IPS-11a (cell line): ENCODE data around the gene NANS.
A peak's percentile ranks its signal among the peaks of the same experiment; 100 is the strongest.
"Not testable (repeated sequence)": the region's sequence is repeated elsewhere in the genome, so short reads cannot be mapped to it uniquely, and the experiment has no call there.

Source experiments
- H3K4me3 ChIP-seq: one replicate; pipeline ENCODE4 v1.5.1; 2013; ENCODE audit warnings: low read depth, low read length, control low read depth

Gene NANS

DNA sequence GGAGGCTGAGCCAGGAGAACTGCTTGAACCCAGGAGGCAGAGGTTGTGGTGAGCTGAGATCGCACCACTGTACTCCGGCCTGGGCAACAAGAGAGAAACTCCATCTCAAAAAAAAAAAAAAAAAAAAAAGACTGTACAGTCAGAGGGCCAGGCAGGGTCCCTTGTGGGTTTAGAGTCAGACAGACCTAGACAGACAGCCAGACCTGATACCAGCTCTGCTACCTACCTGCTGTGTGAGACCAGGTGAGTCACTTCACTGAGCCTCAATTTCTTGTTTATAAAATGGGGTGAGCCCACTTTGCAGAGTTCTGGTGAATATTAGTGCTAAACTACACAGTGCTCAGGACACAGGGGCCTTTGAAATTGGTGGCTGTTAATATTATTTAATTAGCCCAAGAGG, 42.8 kb downstream of the NANS start:
- no peak overlapping the region for H3K4me3 ChIP-seq

DNA sequence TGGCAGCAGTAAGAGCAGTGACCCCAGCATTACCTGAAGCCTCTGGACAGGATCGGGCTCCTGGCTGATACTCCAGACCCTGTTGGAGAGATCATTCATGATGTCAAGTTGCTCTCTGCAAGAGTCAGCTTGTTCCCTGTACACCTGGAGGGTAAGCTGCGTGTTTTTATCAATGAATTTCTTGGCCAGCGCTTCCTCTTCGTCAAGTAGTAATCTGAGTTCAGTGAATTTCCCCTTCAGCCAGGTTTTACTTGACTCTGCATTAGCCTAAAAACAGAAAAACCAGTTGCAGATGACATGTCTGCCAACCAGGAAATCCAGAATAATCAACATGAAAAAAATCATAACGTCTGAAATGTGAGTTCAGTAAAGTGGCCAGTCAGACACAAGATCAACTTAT, 43.4 kb downstream of the NANS start:
- H3K4me3 ChIP-seq, result no peak overlapping the region

DNA sequence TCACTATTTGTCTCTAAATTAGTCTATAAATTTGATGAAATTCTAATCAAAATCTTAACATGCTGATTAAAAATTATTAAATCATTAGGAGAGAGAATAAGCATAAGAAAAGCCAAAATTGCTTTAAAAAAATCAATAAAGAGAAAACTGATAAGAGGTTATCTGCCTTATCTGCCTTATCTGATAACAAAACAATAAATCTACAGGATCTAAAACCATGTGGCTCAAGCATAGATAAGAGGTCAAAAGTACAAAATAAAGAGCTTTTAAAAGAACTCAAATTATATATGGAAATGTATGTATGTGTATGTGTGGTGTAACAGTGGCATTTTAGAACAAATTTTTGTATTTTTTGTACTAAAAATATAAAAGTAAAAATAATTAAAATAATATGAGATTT, 43.9 kb downstream of the NANS start:
- H3K4me3 ChIP-seq, result no peak overlapping the region

DNA sequence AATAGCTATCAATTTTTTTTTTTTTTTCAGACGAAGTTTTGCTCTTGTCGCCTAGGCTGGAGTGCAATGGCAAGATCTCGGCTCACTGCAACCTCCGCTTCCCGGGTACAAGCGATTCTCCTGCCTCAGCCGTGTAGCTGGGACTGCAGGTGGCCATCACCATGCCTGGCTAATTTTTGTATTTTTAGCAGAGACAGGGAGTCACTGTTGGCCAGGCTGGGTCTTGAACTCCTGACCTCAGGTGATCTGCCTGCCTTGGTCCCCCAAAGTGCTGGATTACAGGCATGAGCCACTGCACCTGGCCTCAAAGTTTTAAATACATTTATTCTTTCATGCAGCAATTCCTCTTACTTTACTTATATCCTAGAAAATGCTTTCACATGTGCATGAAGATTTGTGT, 44.9 kb downstream of the NANS start:
- H3K4me3 ChIP-seq, result no peak overlapping the region

DNA sequence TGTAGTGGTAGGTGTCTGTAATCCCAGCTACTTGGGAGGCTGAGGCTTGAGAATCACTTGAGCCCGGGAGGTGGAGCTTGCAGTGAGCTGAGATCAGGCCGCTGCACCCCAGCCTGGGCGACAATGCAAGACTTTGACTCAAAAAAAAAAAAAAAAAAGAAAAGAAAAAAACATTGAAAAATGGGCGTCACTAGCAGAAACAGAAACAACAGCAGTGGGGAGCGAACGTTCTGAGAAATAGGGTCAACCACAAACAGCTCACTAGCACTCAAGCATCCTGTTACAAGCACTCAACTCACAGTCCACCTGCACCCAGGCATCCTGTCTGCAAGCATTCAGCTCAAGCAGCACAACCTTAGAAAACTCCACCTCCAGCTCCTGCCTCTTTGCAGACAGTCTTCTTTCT, 45.3 kb downstream of the NANS start:
- H3K4me3 ChIP-seq, result no peak overlapping the region

DNA sequence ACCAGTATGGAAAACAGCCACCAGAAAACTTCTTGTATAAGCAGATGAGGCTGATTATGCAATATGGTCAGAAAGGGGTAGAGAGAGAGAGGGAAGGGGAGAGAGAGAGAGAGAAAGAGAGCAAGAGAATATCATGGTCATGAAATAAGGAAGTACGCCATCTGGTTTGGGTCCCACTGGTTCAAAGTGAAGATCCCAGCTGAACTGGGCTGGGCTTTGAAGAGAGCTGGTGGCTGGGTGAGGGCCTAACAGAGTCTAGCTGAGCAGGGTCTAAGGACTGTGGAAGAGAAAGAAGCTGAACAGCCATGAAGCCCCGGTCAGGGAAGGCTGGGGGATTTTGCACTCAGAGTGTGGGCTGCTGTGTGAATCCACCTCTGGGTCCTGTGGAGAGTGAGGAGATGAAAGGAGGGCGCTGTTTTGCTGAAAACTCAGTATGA, 47.9 kb downstream of the NANS start:
- no peak overlapping the region for H3K4me3 ChIP-seq

DNA sequence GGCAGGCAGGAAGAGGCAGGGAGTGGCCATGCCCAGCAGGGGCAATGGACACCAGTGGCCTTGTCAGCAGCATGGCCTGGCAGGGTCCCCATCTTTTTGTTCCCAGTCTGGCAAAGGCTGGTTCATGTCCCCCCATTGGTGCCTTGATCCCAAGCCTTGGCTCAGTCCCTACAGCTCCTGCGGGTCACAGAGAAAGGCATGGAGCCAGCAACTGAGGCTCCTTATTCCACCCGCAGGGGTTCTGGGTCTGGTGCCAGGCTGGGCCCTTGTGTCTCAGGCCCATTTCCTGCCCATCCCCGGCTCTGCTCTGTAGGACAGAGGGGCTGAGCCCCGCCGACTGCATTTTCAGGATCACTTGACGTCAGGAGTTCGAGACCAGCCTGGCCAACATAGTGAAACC, 48.5 kb downstream of the NANS start:
- no peak overlapping the region for H3K4me3 ChIP-seq

DNA sequence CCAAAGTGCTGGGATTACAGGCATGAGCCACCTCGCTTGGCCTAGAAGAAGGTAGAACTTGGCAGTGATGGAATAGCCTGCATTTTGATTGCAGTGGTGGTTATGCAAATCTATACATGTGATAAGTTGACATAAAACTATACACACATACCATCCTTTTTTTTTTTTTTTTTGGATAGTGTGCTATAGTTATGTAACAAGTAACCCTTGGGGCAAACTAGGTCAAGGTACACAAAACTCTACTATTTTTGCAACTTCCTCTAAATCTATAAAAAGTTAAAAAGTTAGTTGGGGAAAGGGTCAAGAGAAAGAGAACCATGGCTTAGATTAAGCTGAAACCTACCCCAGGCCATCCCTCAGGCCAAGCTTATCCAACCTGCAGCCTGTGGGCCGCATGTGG, 51.4 kb downstream of the NANS start:
- H3K4me3 ChIP-seq, result no peak overlapping the region

DNA sequence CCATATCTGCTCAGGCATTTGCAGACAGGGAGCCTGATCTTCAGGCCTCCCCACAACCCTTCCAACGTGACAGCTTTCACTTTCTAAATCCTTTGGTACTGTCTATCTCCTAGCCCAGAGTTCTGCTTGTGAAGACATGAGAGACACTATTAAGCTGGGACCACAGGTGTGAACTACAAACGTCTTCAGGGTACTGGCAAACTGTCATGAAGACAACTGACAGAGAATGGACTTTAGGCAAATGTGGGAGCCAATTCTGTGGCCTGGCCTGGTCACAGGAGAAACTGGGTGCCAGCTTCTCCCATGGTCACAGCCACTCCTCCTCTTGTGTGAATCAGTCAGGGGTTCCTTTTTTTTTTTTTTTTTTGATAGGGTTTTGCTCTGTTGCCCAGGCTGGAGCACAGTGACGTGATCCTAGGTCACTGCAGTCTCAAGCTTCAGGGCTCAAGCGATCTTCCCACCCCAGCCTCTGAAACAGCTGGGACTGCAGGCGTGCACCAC, 52.0 kb downstream of the NANS start:
- no peak overlapping the region for H3K4me3 ChIP-seq

DNA sequence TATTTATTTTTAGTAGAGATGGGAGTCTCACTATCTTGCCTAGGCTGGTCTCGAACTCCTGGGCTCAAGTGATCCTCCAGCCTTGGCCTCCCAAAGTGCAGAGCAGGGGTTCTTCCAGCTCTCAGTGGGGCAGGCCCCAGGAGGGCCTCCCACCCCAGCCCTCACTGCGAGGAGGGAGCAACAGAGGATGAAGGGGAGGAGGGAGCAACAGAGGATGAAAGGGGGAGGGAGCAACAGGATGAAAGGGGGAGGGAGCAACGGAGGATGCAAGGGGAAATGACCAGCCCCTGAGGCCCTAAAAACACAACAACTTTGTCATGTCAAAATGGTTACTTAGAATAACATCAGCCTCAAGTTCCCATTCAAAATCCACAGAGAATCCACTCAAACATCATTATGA, 52.5 kb downstream of the NANS start:
- no peak overlapping the region for H3K4me3 ChIP-seq

DNA sequence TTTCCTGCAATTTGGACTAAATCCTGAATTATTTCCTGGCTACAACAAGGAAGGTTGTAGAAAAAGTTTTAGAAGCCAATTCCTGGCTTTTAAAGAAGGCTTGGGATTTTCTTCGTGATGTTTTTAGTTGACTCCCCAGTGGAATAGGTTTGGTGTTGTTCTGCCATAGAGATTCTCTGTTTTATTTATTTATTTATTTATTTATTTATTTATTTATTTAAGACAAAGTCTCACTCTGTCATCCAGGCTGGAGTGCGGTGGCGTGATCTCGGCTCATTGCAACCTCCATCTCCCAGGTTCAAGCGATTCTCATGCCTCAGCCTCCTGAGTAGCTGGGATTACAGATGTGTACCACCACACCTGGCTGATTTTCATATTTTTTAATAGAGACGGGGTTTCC, 60.6 kb downstream of the NANS start:
- not testable (repeated sequence) for H3K4me3 ChIP-seq

DNA sequence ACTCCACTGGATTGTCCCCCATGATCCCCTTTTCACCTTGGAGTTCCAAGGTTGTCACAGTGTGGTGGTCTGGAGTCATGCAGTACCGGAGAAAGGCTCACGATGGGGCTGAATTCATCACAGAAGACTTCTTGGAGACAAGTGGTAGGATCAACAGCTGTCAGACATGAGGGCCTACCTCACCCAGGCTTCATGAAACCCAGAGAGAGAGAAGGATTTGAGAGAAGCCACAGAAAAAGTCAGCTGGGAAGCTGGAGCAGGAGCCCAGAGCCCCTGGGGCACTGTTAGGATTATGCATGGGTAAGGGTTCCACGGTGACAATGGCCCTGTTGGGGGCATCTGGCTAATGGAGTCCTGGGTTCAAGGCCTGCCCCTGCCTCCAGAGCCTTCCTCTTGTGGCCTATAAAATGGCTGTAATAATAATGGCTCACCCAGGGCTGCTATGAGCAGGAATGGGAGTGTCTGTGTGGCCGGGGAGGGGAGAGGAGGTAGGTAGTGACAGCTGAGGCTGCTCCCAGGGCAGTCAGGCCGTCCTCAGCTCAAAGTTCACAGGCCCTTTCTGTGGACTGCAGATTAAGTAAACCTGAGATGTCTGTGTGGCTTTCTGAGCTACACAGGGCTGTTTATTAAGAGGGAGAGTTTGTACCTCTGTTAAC, 61.6 kb downstream of the NANS start:
- peak overlapping the region; percentile 58 for H3K4me3 ChIP-seq

DNA sequence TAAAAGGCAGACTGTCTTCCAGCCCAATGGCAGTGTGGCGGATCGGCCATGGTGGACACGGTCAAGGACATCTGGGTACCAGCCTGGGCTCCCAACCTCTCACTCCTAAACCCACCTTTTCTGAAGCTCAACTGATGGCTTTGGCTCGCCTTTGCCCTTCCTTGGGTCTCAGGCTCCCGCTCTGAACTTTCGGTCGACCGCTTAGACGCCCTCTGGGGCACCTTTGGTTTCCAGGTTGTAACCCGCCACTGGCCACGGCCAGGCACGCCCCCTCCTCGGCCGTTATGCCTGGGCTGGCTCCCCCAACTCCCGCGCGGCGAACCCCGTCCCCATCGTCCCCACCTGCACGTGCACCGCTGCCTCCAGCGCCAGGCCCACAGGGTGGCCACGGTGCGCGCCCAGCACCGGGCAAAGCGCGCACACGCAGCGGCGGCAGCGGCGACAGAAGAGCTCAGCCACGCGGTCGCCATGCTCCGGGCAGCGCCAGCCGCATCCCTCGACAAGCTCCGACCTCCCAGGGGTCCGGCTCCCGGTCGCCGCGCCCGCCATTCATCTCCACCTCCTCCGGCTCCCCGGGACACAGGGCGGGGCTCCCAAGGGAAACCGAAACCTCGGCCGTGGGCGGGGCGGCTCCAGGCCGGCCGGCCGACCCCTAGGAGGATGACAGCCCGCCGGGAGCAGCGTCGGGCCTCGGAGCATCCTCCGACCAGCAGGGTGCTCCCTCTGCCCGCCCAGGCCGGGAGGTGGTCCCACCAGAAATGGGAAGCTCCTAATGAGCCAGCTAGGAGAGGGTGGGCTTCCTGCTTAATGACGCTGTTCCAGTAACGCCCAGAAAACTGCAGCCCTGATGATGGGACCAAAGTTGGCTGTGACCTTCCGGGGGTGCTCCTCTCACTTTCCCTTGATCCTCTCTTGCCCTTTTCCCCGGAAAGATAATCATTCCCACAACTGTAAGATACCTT, 62.4 kb downstream of the NANS start, which contains the start of gene TRIM14:
Gene TRIM14, minus strand, starts transcription at position 583 of the 962 bp plus-strand sequence. Its CDS starts 34 bp downstream, at position 549.
- peak within 1 kb of the TSS; percentile 58 for H3K4me3 ChIP-seq

DNA sequence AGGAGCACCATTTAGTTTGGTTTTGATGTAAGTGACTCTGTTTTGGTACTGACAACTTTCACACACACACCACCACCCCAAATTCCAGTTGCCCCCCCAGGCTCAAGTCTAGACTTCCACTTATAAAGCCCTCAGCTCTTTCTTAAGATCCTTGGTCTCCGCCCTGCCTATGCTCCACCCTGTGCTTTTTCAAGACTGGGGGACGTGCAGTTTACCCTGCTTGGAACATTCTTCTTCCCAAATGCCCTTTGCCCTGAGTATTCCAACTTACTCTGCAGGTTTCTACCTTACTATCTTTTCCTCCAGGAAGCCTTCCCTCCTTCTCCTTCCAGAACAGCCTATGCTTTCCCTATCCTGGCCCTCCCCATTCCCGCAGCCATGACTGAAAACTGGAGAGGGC, 63.9 kb downstream of the NANS start:
- no peak overlapping the region for H3K4me3 ChIP-seq

DNA sequence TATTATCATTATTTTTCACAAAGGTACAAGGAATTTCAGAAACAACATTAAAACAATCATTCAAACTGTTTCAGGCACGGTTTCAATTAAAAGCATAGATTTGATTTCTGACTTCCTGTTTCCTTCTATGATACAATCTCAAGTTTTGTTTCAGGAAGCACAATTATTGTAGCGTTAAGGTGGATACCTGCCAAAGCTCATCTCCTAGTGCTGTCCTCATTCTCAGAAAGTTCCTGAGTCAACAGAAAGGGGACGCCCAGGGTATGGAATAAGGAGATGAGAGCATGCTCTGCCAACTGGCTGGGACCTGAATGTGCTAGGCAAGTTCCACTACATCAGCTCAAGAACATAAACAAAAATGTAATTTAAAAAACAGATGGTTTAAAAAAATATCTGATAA, 64.5 kb downstream of the NANS start:
- H3K4me3 ChIP-seq, result no peak overlapping the region

DNA sequence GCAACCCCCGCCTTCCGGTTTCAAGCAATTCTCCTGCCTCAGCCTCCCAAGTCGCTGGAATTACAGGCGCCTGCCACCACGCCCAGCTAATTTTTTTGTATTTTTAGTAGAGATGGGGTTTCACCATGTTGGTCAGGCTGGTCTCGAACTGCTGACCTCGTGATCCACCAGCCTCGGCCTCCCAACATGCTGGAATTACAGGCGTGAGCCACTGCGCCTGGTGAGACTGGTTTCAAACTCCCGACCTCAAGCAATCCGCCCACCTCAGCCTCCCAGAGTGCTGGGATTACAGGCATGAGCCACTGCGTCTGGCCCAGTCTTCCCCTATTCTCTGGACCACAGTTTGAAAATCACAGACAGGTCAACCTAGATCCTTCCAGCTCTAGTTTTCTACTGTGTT, 67.6 kb downstream of the NANS start:
- not testable (repeated sequence) for H3K4me3 ChIP-seq

DNA sequence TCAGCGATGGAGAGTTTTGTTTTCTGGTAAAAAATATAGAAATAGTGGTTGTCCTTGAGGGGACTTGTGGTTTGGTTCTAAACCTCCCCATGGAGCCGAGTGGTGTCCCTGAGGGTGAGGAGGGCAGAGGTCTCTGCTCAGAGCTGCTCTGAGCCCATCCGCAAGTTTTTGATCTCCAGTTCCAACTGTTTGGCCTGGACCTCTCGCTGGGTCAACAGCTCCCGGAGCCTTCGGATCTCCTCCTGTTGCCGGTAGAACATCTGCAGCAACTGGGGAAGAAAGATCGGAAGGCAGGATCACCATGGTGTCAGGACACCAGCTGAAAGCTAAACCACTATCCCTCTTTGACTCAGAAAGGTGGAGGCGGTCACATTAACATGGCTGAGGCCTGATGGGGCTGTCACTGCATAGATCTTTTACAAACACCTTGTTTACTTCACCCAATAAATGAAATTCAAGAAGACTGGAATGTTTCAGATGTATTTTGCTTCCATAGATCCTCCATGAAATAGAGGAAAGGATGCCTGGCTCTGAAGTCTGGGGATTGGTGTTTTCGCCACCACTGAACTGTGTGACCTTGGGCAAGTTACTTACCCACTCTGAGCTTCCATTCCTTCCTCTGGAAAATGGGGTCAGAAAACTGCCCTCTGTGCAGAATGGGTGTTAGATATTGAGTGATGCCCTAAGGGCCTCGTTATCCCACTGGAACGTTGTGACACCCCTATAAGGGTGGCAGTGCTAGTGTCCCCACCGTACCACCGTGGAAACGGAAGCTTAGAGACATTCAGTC, 68.3 kb downstream of the NANS start:
- H3K4me3 ChIP-seq, result no peak overlapping the region

DNA sequence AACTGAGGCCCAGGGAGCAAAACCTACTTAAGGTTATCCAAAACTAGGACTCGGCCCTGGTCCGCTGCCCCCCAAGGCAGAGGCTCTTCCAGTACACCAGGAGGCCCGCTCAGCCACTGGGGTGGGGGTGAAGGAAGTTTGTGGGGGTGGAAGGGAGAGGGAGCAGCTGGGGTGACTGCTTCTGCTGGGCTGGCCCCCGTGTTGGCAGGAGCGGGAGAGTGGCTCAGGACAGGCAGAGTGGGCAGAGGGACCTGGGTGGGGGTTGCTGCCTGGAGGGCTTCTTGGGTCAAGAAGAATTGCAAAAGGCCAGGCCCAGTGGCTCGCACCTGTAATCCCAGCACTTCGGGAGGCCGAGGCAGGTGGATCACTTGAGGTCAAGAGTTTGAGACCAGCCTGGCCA, 70.7 kb downstream of the NANS start:
- no peak overlapping the region for H3K4me3 ChIP-seq

DNA sequence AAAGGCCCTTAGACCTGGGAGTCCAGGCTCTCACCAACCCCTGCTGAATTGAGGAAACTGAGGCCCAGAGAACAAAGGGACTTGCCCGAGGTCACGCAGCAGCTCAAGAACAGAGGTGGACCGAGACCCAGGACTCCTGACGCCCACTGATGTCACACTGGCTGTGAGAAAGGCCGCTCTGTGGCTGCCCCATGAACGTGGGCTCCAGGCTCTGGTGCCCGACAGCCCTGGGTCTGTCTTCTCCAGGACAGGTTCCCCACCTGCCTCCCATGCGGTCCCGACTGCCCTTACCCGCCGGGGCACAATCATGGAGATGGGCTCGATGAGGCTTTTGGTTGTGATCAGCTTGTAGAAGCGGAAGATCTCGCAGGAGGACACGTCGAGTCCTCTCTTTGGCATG, 71.8 kb downstream of the NANS start:
- no peak overlapping the region for H3K4me3 ChIP-seq

DNA sequence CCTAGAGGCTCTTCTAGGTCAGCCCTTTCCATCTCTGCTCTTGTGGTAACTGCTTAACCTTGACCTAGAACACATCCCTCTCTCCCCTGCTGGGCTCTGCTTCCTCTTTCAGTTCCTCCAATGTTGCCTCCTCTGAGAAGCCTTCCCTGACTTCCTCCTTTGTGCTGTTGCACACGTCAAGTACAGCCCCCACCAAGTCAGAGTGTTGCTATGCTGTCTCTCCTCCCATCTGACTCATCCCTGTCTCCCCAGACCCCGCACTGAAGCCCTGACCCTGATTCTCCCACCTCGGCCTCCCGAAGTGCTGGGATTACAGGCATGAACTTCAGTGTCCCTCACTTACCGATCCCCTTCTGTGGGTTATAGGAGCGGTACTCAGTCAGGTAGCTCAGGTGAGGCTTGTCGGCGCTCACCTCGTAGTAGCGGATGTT, 72.9 kb downstream of the NANS start:
- H3K4me3 ChIP-seq, result no peak overlapping the region

DNA sequence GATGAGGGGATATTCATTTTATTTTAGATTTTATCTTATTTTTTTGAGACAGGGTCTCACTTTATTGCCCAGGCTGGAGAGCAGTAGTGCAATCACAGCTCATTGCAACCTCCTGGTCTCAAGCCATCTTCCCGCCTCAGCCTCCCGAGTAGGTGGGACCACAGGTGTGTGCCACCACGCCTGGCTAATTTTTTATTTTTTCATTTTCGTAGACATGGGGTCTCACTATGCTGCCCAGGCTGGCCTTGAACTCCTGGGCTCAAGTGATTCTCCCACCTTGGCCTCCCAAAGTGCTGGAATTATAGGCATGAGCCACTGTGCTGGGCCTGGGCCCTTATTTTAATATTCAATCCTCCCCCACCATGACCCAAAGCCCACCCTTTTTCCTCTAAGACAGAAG, 73.5 kb downstream of the NANS start:
- not testable (repeated sequence) for H3K4me3 ChIP-seq
